ENCODE results near the gene NFATC2.

- no peak for TF ChIP-seq CTCF (conservative IDR thresholded peaks at IDR 0.05; ENCODE audit: low read depth, low read length)
- TF ChIP-seq RAD21 (IDR thresholded peaks at IDR 0.05; ENCODE audit: low read length), result no peak
- no peak for TF ChIP-seq POLR2A (IDR thresholded peaks at IDR 0.05; ENCODE audit: low read depth, low read length)
- no peak for TF ChIP-seq CEBPB (IDR thresholded peaks at IDR 0.05; ENCODE audit: low read depth, low read length)
- TF ChIP-seq ELK1 (IDR thresholded peaks at IDR 0.05; ENCODE audit: borderline replicate concordance, low read depth, low read length), result no peak
- no peak for TF ChIP-seq FOS (IDR thresholded peaks at IDR 0.05; ENCODE audit: low read depth, low read length)
- TF ChIP-seq BHLHE40 (IDR thresholded peaks at IDR 0.05; ENCODE audit: low read depth, low read length), result no peak
- no peak for TF ChIP-seq MAZ (IDR thresholded peaks at IDR 0.05; ENCODE audit: borderline replicate concordance, low read depth, low read length)
Measured at GRCh38 chr20:51517839-51518238, 24.7 kb downstream of the NFATC2 start.

All from IMR-90 (cell line).